ENCODE measurements around the gene ST3GAL3.

The ST3GAL3 gene

GRCh38 chr1:43887748-43888147 lies 180.4 kb downstream of the ST3GAL3 start:
- H3K4me1 ChIP-seq (ENCODE audit: control insufficient read depth, insufficient read depth, low read length), result no peaks in the 10 kb centered on the region
- no peaks in the 10 kb centered on the region for H3K9me3 ChIP-seq (replicated peaks; ENCODE audit: low read length)
- no peak overlapping the region for H3K4me2 ChIP-seq (ENCODE audit: low read length)
- no peaks in the 10 kb centered on the region for H3K36me3 ChIP-seq (ENCODE audit: insufficient read depth, low read length)
- H3K4me3 ChIP-seq (ENCODE audit: low read length), result no peak overlapping the region
- no peaks in the 10 kb centered on the region for H3K27me3 ChIP-seq (ENCODE audit: control insufficient read depth, insufficient read depth, low read length)
- no peak overlapping the region for H3K9ac ChIP-seq (ENCODE audit: low read depth, low read length)

- H3K4me2 ChIP-seq (ENCODE audit: low read length), result no peak overlapping the region
- no peaks in the 10 kb centered on the region for H3K9me3 ChIP-seq (replicated peaks; ENCODE audit: low read length)
- H3K27me3 ChIP-seq (ENCODE audit: control insufficient read depth, insufficient read depth, low read length), result no peaks in the 10 kb centered on the region
- no peak overlapping the region for H3K9ac ChIP-seq (ENCODE audit: low read depth, low read length)
- H3K4me3 ChIP-seq (ENCODE audit: low read length), result no peak overlapping the region
- H3K36me3 ChIP-seq (ENCODE audit: insufficient read depth, low read length), result peaks cover 14% of the 10 kb centered on the region
- H3K4me1 ChIP-seq (ENCODE audit: control insufficient read depth, insufficient read depth, low read length), result no peaks in the 10 kb centered on the region
Measured at GRCh38 chr1:43890815-43891214, 183.5 kb downstream of the ST3GAL3 start.

- Histone ChIP-seq H3K9me3 (replicated peaks; ENCODE audit: low read length) (no peaks in the 10 kb centered on the region), H3K4me2 (ENCODE audit: low read length) (no peak overlapping the region), H3K36me3 (ENCODE audit: insufficient read depth, low read length) (peaks cover 18% of the 10 kb centered on the region), H3K4me1 (ENCODE audit: control insufficient read depth, insufficient read depth, low read length) (no peaks in the 10 kb centered on the region), H3K9ac (ENCODE audit: low read depth, low read length) (no peak overlapping the region), H3K4me3 (ENCODE audit: low read length) (no peak overlapping the region), H3K27me3 (ENCODE audit: control insufficient read depth, insufficient read depth, low read length) (no peaks in the 10 kb centered on the region)
Measured at GRCh38 chr1:43893006-43893405, 185.7 kb downstream of the ST3GAL3 start.

- peaks cover 33% of the 10 kb centered on the region for H3K36me3 ChIP-seq (ENCODE audit: insufficient read depth, low read length)
- no peak overlapping the region for H3K4me2 ChIP-seq (ENCODE audit: low read length)
- no peak overlapping the region for H3K9ac ChIP-seq (ENCODE audit: low read depth, low read length)
- no peaks in the 10 kb centered on the region for H3K4me1 ChIP-seq (ENCODE audit: control insufficient read depth, insufficient read depth, low read length)
- no peak overlapping the region for H3K4me3 ChIP-seq (ENCODE audit: low read length)
- no peaks in the 10 kb centered on the region for H3K27me3 ChIP-seq (ENCODE audit: control insufficient read depth, insufficient read depth, low read length)
- no peaks in the 10 kb centered on the region for H3K9me3 ChIP-seq (replicated peaks; ENCODE audit: low read length)
Measured at GRCh38 chr1:43898981-43899380, 191.6 kb downstream of the ST3GAL3 start.

- Histone ChIP-seq H3K36me3 (ENCODE audit: insufficient read depth, low read length) (peaks cover 23% of the 10 kb centered on the region), H3K4me2 (ENCODE audit: low read length) (no peak overlapping the region), H3K27me3 (ENCODE audit: control insufficient read depth, insufficient read depth, low read length) (no peaks in the 10 kb centered on the region), H3K4me3 (ENCODE audit: low read length) (no peak overlapping the region), H3K4me1 (ENCODE audit: control insufficient read depth, insufficient read depth, low read length) (no peaks in the 10 kb centered on the region), H3K9me3 (replicated peaks; ENCODE audit: low read length) (no peaks in the 10 kb centered on the region), H3K9ac (ENCODE audit: low read depth, low read length) (no peak overlapping the region)
Measured at GRCh38 chr1:43900386-43900785, 193.1 kb downstream of the ST3GAL3 start.

GRCh38 chr1:43901196-43901961 lies 194.0 kb downstream of the ST3GAL3 start:
- peaks cover 19% of the 10 kb centered on the region for H3K36me3 ChIP-seq (ENCODE audit: insufficient read depth, low read length)
- no peaks in the 10 kb centered on the region for H3K4me1 ChIP-seq (ENCODE audit: control insufficient read depth, insufficient read depth, low read length)
- no peak overlapping the region for H3K9ac ChIP-seq (ENCODE audit: low read depth, low read length)
- no peaks in the 10 kb centered on the region for H3K27me3 ChIP-seq (ENCODE audit: control insufficient read depth, insufficient read depth, low read length)
- no peaks in the 10 kb centered on the region for H3K9me3 ChIP-seq (replicated peaks; ENCODE audit: low read length)
- H3K4me3 ChIP-seq (ENCODE audit: low read length), result no peak overlapping the region
- no peak overlapping the region for H3K4me2 ChIP-seq (ENCODE audit: low read length)

- Histone ChIP-seq H3K9ac (ENCODE audit: low read depth, low read length) (no peak overlapping the region), H3K27me3 (ENCODE audit: control insufficient read depth, insufficient read depth, low read length) (no peaks in the 10 kb centered on the region), H3K4me3 (ENCODE audit: low read length) (no peak overlapping the region), H3K4me1 (ENCODE audit: control insufficient read depth, insufficient read depth, low read length) (no peaks in the 10 kb centered on the region), H3K9me3 (replicated peaks; ENCODE audit: low read length) (no peaks in the 10 kb centered on the region), H3K36me3 (ENCODE audit: insufficient read depth, low read length) (peaks cover 16% of the 10 kb centered on the region), H3K4me2 (ENCODE audit: low read length) (no peak overlapping the region)
Measured at GRCh38 chr1:43902058-43902831, 194.9 kb downstream of the ST3GAL3 start.

- Histone ChIP-seq H3K9me3 (replicated peaks; ENCODE audit: low read length) (no peaks in the 10 kb centered on the region), H3K4me2 (ENCODE audit: low read length) (no peak overlapping the region), H3K4me1 (ENCODE audit: control insufficient read depth, insufficient read depth, low read length) (no peaks in the 10 kb centered on the region), H3K9ac (ENCODE audit: low read depth, low read length) (no peak overlapping the region), H3K4me3 (ENCODE audit: low read length) (no peak overlapping the region), H3K27me3 (ENCODE audit: control insufficient read depth, insufficient read depth, low read length) (no peaks in the 10 kb centered on the region), H3K36me3 (ENCODE audit: insufficient read depth, low read length) (peaks cover under 1% of the 10 kb centered on the region)
Measured at GRCh38 chr1:43904660-43905551, 197.6 kb downstream of the ST3GAL3 start.

- Histone ChIP-seq H3K4me3 (ENCODE audit: low read length) (no peak overlapping the region), H3K4me1 (ENCODE audit: control insufficient read depth, insufficient read depth, low read length) (no peaks in the 10 kb centered on the region), H3K4me2 (ENCODE audit: low read length) (no peak overlapping the region), H3K9ac (ENCODE audit: low read depth, low read length) (no peak overlapping the region), H3K36me3 (ENCODE audit: insufficient read depth, low read length) (peaks cover 4% of the 10 kb centered on the region), H3K27me3 (ENCODE audit: control insufficient read depth, insufficient read depth, low read length) (no peaks in the 10 kb centered on the region), H3K9me3 (replicated peaks; ENCODE audit: low read length) (no peaks in the 10 kb centered on the region)
Measured at GRCh38 chr1:43908226-43908625, 200.9 kb downstream of the ST3GAL3 start.

- Histone ChIP-seq H3K36me3 (ENCODE audit: insufficient read depth, low read length) (peaks cover 6% of the 10 kb centered on the region), H3K27me3 (ENCODE audit: control insufficient read depth, insufficient read depth, low read length) (no peaks in the 10 kb centered on the region), H3K9ac (ENCODE audit: low read depth, low read length) (no peak overlapping the region), H3K4me3 (ENCODE audit: low read length) (no peak overlapping the region), H3K4me2 (ENCODE audit: low read length) (no peak overlapping the region), H3K4me1 (ENCODE audit: control insufficient read depth, insufficient read depth, low read length) (no peaks in the 10 kb centered on the region), H3K9me3 (replicated peaks; ENCODE audit: low read length) (no peaks in the 10 kb centered on the region)
Measured at GRCh38 chr1:43908858-43909257, 201.5 kb downstream of the ST3GAL3 start.

- H3K36me3 ChIP-seq (ENCODE audit: insufficient read depth, low read length), result peaks cover 6% of the 10 kb centered on the region
- H3K4me3 ChIP-seq (ENCODE audit: low read length), result no peak overlapping the region
Measured at GRCh38 chr1:43910343-43910742, 203.0 kb downstream of the ST3GAL3 start.

More at GRCh38 chr1:43910343-43910742, 203.0 kb downstream of the ST3GAL3 start:
- H3K4me1 ChIP-seq (ENCODE audit: control insufficient read depth, insufficient read depth, low read length), result peaks cover 8% of the 10 kb centered on the region
- H3K9me3 ChIP-seq (replicated peaks; ENCODE audit: low read length), result no peaks in the 10 kb centered on the region
- H3K9ac ChIP-seq (ENCODE audit: low read depth, low read length), result no peak overlapping the region
- H3K27me3 ChIP-seq (ENCODE audit: control insufficient read depth, insufficient read depth, low read length), result no peaks in the 10 kb centered on the region
- H3K4me2 ChIP-seq (ENCODE audit: low read length), result no peak overlapping the region
